Measurements from ENCODE around the gene ALDH1A3.

The ALDH1A3 gene

GRCh38 chr15:100881573-100882336 lies 2.1 kb downstream of the ALDH1A3 start:
- no peak for DNase-seq (ENCODE audit: low spot score)

GRCh38 chr15:100885116-100885515 lies 5.5 kb downstream of the ALDH1A3 start:
- no peak for DNase-seq (ENCODE audit: low spot score)

GRCh38 chr15:100885811-100886210 lies 6.2 kb downstream of the ALDH1A3 start:
- no peak for DNase-seq (ENCODE audit: low spot score)

- no peak for DNase-seq (ENCODE audit: low spot score)
These were observed 7.7 kb downstream of the ALDH1A3 start for GRCh38 chr15:100887211-100887913.

GRCh38 chr15:100889385-100890050 lies 9.9 kb downstream of the ALDH1A3 start:
- DNase-seq (ENCODE audit: low spot score) = peak; percentile 92

- peak; percentile 51 for DNase-seq (ENCODE audit: low spot score)
These were observed 10.6 kb downstream of the ALDH1A3 start for GRCh38 chr15:100890051-100890720.

GRCh38 chr15:100890850-100891249 lies 11.2 kb downstream of the ALDH1A3 start:
- DNase-seq (ENCODE audit: low spot score) = no peak

- peak; percentile 15 for DNase-seq (ENCODE audit: low spot score)
These were observed 11.8 kb downstream of the ALDH1A3 start for GRCh38 chr15:100891307-100892012.

GRCh38 chr15:100892013-100892355 lies 12.4 kb downstream of the ALDH1A3 start:
- DNase-seq (ENCODE audit: low spot score) = no peak

GRCh38 chr15:100893261-100893963 lies 13.8 kb downstream of the ALDH1A3 start:
- DNase-seq (ENCODE audit: low spot score) = no peak

- DNase-seq (ENCODE audit: low spot score) = no peak
These were observed 14.3 kb downstream of the ALDH1A3 start for GRCh38 chr15:100893964-100894295.

GRCh38 chr15:100895721-100896120 lies 16.1 kb downstream of the ALDH1A3 start:
- no peak for DNase-seq (ENCODE audit: low spot score)

- no peak for DNase-seq (ENCODE audit: low spot score)
These were observed 17.9 kb downstream of the ALDH1A3 start for GRCh38 chr15:100897221-100898151.

- no peak for DNase-seq (ENCODE audit: low spot score)
These were observed 18.5 kb downstream of the ALDH1A3 start for GRCh38 chr15:100898152-100898490.

GRCh38 chr15:100898661-100899462 lies 19.2 kb downstream of the ALDH1A3 start:
- no peak for DNase-seq (ENCODE audit: low spot score)

GRCh38 chr15:100899601-100900000 lies 20.0 kb downstream of the ALDH1A3 start:
- DNase-seq (ENCODE audit: low spot score) = no peak

- no peak for DNase-seq (ENCODE audit: low spot score)
These were observed 20.6 kb downstream of the ALDH1A3 start for GRCh38 chr15:100900136-100900794.

- no peak for DNase-seq (ENCODE audit: low spot score)
These were observed 21.2 kb downstream of the ALDH1A3 start for GRCh38 chr15:100900795-100901169.

- DNase-seq (ENCODE audit: low spot score) = no peak
These were observed 21.7 kb downstream of the ALDH1A3 start for GRCh38 chr15:100901296-100901695.

Data from kidney tubule cell (primary cell).